Measurements from ENCODE around the gene PSMB9. TPM values are rescaled to one million over a fixed set of nuclear protein-coding genes. Genes with fewer than 3 reads are reported as not detected.

The PSMB9 gene
- total RNA-seq, 1 donor from 2014 or later, result 20.5 TPM

GRCh38 chr6:32830936-32831335 is 23.1 kb upstream of the PSMB9 start:
- no peak for TF ChIP-seq CTCF (conservative IDR thresholded peaks at IDR 0.05; ENCODE audit: low read depth, low read length)
- DNase-seq (ENCODE audit: low read depth), result no peak
- no peak overlapping the region for H3K4me3 ChIP-seq (ENCODE audit: low read depth, low read length)

- H3K4me3 ChIP-seq (ENCODE audit: low read depth, low read length), result no peak overlapping the region
- TF ChIP-seq CTCF (conservative IDR thresholded peaks at IDR 0.05; ENCODE audit: low read depth, low read length), result no peak
- no peak for DNase-seq (ENCODE audit: low read depth)
Observed at GRCh38 chr6:32832535-32832934, 21.5 kb upstream of the PSMB9 start.

GRCh38 chr6:32833664-32834063 is 20.3 kb upstream of the PSMB9 start:
- DNase-seq (ENCODE audit: low read depth), result no peak
- TF ChIP-seq CTCF (conservative IDR thresholded peaks at IDR 0.05; ENCODE audit: low read depth, low read length), result no peak
- H3K4me3 ChIP-seq (ENCODE audit: low read depth, low read length), result no peak overlapping the region

DNA sequence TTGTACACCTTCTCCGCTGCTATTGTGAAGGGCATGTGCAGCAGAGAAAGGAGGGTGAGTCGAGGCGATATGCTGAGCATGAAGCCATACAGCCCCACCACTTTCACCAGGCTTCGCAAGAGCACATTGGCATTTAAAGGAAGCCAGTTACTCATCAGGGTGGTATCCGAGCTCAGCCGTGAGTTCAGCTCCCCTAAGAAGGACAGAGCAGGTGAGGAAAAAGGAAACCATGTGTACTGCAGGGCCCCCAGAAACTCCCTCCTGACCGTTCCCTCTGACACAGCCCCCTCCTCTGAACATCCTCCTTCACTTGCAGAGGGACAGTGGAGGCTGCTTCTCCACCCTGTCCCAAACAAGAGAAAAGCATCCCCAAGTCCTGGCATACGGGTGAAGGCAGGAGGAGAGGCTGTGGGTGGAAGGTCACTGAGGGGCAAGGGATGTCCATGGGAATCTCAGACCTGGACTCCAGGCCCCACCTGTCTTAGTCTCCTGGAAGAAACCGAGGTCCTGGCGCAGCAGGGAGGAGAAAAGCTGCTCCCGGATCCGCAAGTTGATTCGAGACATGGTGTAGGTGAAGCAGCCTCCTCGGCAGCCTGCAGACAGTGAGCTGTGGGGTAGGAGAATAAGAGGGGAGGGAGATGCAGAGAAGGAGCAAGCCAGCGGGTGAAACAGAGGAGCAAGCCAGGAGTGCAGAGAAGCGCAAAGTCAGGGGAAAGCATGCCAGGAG is 18.7 kb upstream of the PSMB9 start:
- DNase-seq (ENCODE audit: low read depth), result no peak
- no peak overlapping the region for H3K4me3 ChIP-seq (ENCODE audit: low read depth, low read length)
- no peak for TF ChIP-seq CTCF (conservative IDR thresholded peaks at IDR 0.05; ENCODE audit: low read depth, low read length)

DNA sequence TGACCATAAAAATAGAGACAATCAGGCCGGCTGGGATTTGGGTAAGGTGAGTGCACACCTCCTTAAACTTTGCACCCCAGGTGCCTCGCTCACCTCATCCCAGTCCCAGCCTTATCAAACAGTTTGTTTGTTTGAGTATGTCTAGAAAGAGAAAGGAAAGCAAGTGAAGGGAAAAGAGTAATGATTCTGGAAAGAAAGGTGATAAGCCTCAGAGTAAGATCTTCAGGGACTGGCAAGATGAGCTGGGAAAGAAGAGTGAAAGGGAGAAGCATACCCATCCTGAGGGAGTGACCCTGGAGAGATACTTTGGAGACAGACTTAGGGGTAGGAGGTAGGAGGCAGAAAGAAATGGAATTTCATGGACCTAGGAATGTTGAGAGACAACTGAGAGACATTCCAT is 17.1 kb upstream of the PSMB9 start:
- DNase-seq (ENCODE audit: low read depth), result no peak
- no peak overlapping the region for H3K4me3 ChIP-seq (ENCODE audit: low read depth, low read length)
- no peak for TF ChIP-seq CTCF (conservative IDR thresholded peaks at IDR 0.05; ENCODE audit: low read depth, low read length)

- no peak for TF ChIP-seq CTCF (conservative IDR thresholded peaks at IDR 0.05; ENCODE audit: low read depth, low read length)
- no peak for DNase-seq (ENCODE audit: low read depth)
- H3K4me3 ChIP-seq (ENCODE audit: low read depth, low read length), result peak overlapping the region; percentile 79
Observed at GRCh38 chr6:32837651-32838113, 16.3 kb upstream of the PSMB9 start.

All from epithelial cell of proximal tubule (primary cell).